Stimulated activated CD8-positive, alpha-beta memory T cell treated with anti-CD3 and anti-CD28 coated beads, Interleukin-2, amount 100 ng/mL, for 48 hours (primary cell): Measurements from ENCODE around the gene STK10.

ENCODE experiments used
- DNase-seq, 2 donors: peaks; one replicate each; pipeline ENCODE4 v3.0.0-alpha.2; 2020; ENCODE audit warnings: low read depth in 2 of 2

STK10 gene

GRCh38 chr5:172090976-172091547 lies 97.0 kb downstream of the STK10 start:
- no peak for DNase-seq

DNA sequence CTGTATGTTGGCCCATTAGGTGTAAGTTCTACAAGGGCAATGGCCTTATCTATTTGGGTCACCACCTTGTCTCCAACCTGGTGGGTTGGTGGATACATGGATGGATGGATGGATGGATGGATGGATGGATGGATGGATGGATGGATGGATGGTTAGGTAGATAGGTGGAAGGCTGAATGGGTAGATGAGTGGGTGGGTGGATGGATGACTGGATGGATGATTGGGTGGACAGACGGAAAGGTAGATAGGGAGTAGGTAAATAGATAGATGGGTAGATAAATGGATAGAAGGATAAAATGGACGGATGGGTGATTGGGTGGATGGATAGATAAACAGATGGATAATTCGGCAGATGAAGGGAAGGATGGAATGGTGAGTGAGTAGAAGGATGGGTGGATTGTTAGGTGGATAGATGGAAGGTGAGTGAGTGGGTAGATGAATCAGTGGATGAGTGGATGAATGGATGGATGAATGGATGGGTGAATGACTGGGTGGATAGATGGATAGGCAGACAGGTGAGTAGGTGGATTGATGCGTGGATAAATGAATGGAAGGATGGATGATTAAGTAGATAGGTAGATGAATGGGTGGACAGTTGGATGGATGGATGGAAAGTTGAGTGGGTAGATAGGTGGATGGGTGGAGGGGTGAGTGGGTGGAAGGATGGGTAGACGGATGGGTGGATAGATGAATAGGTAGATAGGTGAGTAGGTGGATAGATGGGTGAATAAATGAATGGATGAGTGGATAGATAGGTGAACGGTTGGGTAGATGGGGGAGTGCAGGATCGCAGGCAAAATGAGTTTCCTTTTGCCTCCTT lies 98.5 kb downstream of the STK10 start:
- DNase-seq: no peak

GRCh38 chr5:172088801-172089200 lies 99.2 kb downstream of the STK10 start:
- no peak for DNase-seq

GRCh38 chr5:172086194-172086975 lies 101.6 kb downstream of the STK10 start:
- DNase-seq: no peak

DNA sequence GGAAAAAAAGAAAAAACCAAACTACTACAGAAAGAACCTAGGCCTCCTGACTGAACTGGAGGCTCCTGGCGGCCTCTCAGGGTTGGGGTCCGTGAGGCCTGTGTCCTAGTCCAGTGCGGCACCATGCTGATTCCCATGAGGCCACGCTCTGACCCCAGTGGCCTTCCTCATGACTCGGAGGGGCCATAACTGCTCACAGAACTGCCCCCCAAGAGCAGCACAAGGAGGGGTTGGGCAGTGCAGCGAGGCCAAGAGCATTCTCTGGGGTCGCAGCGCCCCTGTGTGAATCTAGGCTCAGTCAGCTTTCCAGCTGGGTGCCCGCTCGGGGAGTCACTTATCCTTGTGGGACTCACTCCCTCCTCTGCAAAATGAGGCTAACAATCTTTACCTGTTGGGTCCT lies 102.3 kb downstream of the STK10 start:
- no peak for DNase-seq

DNA sequence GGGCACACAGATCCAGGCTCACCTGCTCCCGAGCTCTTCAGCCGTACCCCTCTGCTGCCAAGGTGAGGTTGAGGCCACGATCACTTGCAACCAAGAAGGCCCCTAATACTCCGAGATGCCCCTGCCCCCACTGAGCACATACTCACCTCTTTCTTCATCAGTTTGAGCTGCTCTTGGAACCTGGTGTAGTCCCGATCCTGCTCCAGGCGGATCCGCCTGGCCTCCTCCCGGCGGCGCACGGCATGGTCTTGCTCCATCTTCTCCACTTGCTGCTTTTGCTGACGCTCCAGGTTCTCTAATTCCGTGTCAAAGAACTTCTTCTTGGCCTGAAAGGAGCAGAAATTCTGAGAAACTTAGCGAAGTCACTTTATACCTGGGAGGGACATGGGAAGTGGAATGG lies 105.8 kb downstream of the STK10 start:
- DNase-seq: no peak

DNA sequence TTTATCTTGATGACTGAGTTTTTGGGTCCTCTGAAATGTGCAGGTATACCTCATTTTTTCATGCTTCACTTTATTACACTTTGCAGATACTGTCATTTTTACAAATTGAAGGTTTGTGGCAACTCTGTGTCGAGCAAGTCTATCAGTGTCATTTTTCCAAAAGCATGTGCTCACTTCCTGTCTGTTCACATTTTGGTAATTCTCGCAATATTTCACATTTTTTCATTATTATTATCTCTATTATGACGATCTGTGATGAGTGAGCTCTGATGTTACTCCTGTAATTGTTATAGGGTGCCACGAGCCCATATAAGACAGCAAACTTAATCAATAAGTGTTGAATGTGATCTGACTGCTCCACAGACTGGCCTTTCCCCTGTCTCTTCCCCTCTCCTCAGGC lies 108.1 kb downstream of the STK10 start:
- DNase-seq: no peak

- DNase-seq: no peak
These were observed 109.2 kb downstream of the STK10 start for GRCh38 chr5:172078726-172079345.

GRCh38 chr5:172077664-172078425 lies 110.2 kb downstream of the STK10 start:
- DNase-seq: no peak

- no peak for DNase-seq
These were observed 111.2 kb downstream of the STK10 start for GRCh38 chr5:172076761-172077244.

GRCh38 chr5:172075656-172076055 lies 112.4 kb downstream of the STK10 start:
- DNase-seq: no peak

GRCh38 chr5:172074896-172075295 lies 113.1 kb downstream of the STK10 start:
- DNase-seq: no peak

GRCh38 chr5:172071309-172071875 lies 116.6 kb downstream of the STK10 start:
- no peak for DNase-seq

- DNase-seq: no peak
These were observed 122.5 kb downstream of the STK10 start for GRCh38 chr5:172065431-172066065.

- no peak for DNase-seq
These were observed 123.3 kb downstream of the STK10 start for GRCh38 chr5:172064766-172065165.

- no peak for DNase-seq
These were observed 123.7 kb downstream of the STK10 start for GRCh38 chr5:172064358-172064757.

- DNase-seq: no peak
These were observed 124.4 kb downstream of the STK10 start for GRCh38 chr5:172063463-172064235.

DNA sequence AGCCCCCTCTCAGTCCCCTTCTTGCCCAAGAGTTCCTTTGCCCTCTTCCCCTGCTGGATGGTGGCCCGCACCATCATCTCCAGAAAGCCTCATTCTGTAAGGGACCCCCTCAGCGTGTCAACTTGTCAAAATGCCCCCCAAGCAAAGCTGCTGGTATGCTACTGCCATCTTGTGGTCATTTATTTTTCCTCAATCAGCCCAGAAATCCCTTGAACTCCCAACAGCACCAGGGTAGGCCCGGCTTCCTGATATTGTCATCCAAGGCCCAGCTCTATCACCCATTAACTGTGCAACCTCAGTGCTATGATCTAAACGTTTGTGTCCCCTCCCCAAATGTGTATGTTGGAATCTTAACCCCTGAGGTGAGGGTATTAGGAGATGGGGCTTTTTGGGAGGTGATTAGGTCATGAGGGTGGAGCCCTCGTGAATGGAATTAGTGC lies 128.3 kb downstream of the STK10 start:
- no peak for DNase-seq

GRCh38 chr5:172058088-172058487 lies 129.9 kb downstream of the STK10 start:
- DNase-seq: no peak

- no peak for DNase-seq
These were observed 132.0 kb downstream of the STK10 start for GRCh38 chr5:172055996-172056395.
